H1 (cell line): ENCODE data around the gene TMPRSS3. TPM values are rescaled to one million over a fixed set of nuclear protein-coding genes. Genes with fewer than 3 reads are reported as not detected.

Source experiments
- CHD2 ChIP-seq: IDR thresholded peaks from 2 replicates; pipeline ENCODE4 v1.6.1; 2012; ENCODE audit warnings: low read length, improper control_type of control experiment
- GTF2F1 ChIP-seq: IDR thresholded peaks from 2 replicates; pipeline ENCODE4 v1.6.1; 2012; ENCODE audit warnings: low read depth, low read length, improper control_type of control experiment, borderline replicate concordance
- SIRT6 ChIP-seq: IDR thresholded peaks from one replicate; pipeline ENCODE4 v1.7.1; 2012; ENCODE audit warnings: low read length, inconsistent platforms
- SP1 ChIP-seq: IDR thresholded peaks from 2 replicates; pipeline ENCODE4 v1.6.1; 2011; ENCODE audit warnings: low read depth, low read length
- polyA plus RNA-seq, 7 experiments: library from polyadenylated mRNA; depleted of rRNA in 3 of 7; stranded (reverse) in 5 of 7; unstranded in 2 of 7; fragments of >200 nt in 5 of 7; fragments of 200-250 nt in 2 of 7; gene quantifications; 1 replicate in 5 of 7; 2 replicates in 1 of 7; 4 replicates in 1 of 7; pipeline versions ENCODE4 v1.2.1 to v1.2.3, GENCODE V29; 2011 to 2013; ENCODE audit warnings: missing spikeins in 2 of 7, mixed read lengths in 2 of 7
- total RNA-seq: library from RNA; stranded (reverse); fragmentation: NEBNext Ultra II Directional; extraction: Animal tissue kit (Norgen Biotek cat#: 25700); gene quantifications from 2 replicates; pipeline ENCODE4 v1.2.1, GENCODE V29; 2021
- TF ChIP-seq, protein P1 (sequence below): fragments of 300-600 bp; sonication (generic); IDR thresholded peaks from 2 replicates; pipeline ENCODE4 v1.7.1; 2012; ENCODE audit warnings: low read length, moderate library complexity, mild to moderate bottlenecking, inconsistent platforms; ENCODE audit not compliant: insufficient replicate concordance

TMPRSS3 gene
- total and polyA plus RNA-seq, 2 of the 8 experiments (the other 6 are each of a cell fraction or from before 2014, with no cell fraction given), result 0.38 TPM; not detected in 1

DNA sequence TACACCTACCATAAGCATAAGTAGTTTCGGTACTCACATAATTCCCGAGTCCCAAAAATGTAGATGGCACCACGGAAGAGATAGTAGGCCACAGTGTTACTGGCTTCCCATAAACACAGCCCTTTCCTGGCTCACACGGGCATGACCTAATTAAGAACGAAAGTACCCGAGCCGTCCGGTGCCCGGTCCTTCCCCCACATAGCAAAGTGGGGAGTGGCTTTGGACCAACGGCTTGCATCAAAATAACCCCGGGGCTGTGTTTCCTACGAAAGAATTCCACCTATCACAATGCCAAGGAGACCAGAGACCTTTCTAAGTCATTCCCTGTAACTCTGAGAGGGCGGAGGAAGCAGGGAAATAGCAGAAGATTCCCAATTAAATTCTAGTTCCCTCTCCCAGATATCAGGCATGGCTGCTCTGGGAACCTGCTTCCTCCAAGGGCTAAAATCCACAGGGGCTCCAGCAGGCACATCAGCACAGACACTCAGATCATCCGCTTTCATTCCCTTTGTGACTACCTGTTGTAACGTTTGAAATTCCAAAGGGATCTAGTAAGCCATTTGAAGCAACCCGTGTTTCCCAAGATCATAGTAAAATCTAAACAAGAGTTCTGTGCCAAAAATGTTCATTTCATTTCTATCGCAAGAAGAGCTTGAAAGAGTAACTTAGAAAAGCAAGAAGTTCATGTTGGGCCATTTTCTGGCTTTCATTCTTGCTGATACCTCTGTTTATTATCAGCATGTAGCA is at the start of gene TMPRSS3 (continued):
- TF ChIP-seq, protein P1, sequence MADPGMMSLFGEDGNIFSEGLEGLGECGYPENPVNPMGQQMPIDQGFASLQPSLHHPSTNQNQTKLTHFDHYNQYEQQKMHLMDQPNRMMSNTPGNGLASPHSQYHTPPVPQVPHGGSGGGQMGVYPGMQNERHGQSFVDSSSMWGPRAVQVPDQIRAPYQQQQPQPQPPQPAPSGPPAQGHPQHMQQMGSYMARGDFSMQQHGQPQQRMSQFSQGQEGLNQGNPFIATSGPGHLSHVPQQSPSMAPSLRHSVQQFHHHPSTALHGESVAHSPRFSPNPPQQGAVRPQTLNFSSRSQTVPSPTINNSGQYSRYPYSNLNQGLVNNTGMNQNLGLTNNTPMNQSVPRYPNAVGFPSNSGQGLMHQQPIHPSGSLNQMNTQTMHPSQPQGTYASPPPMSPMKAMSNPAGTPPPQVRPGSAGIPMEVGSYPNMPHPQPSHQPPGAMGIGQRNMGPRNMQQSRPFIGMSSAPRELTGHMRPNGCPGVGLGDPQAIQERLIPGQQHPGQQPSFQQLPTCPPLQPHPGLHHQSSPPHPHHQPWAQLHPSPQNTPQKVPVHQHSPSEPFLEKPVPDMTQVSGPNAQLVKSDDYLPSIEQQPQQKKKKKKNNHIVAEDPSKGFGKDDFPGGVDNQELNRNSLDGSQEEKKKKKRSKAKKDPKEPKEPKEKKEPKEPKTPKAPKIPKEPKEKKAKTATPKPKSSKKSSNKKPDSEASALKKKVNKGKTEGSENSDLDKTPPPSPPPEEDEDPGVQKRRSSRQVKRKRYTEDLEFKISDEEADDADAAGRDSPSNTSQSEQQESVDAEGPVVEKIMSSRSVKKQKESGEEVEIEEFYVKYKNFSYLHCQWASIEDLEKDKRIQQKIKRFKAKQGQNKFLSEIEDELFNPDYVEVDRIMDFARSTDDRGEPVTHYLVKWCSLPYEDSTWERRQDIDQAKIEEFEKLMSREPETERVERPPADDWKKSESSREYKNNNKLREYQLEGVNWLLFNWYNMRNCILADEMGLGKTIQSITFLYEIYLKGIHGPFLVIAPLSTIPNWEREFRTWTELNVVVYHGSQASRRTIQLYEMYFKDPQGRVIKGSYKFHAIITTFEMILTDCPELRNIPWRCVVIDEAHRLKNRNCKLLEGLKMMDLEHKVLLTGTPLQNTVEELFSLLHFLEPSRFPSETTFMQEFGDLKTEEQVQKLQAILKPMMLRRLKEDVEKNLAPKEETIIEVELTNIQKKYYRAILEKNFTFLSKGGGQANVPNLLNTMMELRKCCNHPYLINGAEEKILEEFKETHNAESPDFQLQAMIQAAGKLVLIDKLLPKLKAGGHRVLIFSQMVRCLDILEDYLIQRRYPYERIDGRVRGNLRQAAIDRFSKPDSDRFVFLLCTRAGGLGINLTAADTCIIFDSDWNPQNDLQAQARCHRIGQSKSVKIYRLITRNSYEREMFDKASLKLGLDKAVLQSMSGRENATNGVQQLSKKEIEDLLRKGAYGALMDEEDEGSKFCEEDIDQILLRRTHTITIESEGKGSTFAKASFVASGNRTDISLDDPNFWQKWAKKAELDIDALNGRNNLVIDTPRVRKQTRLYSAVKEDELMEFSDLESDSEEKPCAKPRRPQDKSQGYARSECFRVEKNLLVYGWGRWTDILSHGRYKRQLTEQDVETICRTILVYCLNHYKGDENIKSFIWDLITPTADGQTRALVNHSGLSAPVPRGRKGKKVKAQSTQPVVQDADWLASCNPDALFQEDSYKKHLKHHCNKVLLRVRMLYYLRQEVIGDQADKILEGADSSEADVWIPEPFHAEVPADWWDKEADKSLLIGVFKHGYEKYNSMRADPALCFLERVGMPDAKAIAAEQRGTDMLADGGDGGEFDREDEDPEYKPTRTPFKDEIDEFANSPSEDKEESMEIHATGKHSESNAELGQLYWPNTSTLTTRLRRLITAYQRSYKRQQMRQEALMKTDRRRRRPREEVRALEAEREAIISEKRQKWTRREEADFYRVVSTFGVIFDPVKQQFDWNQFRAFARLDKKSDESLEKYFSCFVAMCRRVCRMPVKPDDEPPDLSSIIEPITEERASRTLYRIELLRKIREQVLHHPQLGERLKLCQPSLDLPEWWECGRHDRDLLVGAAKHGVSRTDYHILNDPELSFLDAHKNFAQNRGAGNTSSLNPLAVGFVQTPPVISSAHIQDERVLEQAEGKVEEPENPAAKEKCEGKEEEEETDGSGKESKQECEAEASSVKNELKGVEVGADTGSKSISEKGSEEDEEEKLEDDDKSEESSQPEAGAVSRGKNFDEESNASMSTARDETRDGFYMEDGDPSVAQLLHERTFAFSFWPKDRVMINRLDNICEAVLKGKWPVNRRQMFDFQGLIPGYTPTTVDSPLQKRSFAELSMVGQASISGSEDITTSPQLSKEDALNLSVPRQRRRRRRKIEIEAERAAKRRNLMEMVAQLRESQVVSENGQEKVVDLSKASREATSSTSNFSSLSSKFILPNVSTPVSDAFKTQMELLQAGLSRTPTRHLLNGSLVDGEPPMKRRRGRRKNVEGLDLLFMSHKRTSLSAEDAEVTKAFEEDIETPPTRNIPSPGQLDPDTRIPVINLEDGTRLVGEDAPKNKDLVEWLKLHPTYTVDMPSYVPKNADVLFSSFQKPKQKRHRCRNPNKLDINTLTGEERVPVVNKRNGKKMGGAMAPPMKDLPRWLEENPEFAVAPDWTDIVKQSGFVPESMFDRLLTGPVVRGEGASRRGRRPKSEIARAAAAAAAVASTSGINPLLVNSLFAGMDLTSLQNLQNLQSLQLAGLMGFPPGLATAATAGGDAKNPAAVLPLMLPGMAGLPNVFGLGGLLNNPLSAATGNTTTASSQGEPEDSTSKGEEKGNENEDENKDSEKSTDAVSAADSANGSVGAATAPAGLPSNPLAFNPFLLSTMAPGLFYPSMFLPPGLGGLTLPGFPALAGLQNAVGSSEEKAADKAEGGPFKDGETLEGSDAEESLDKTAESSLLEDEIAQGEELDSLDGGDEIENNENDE, result no peak
- no peak for TF ChIP-seq GTF2F1
- no peak for TF ChIP-seq SIRT6
- no peak for TF ChIP-seq CHD2
- TF ChIP-seq SP1, result no peak
